Right atrium auricular region (tissue), 2 donors: ENCODE measurements around the gene AKAIN1. TPM values are rescaled to one million over a fixed set of nuclear protein-coding genes. Genes with fewer than 3 reads are reported as not detected.

Source experiments
- total RNA-seq, 2 donors: library from RNA; depleted of rRNA; stranded (reverse); fragments of >200 nt; gene quantifications; one replicate each; pipeline ENCODE4 v1.1.0, GENCODE V29; 2016

Gene AKAIN1
- total RNA-seq, 2 donors from 2014 or later, result not detected

Other genes starting within 250 kb of the AKAIN1 start
- gene ZBTB14, start 98.5 kb upstream of the AKAIN1 start, total RNA-seq, result 1 to 10 TPM; 5.1 to 7.3 TPM